ENCODE results near the gene DYSF.

DNA sequence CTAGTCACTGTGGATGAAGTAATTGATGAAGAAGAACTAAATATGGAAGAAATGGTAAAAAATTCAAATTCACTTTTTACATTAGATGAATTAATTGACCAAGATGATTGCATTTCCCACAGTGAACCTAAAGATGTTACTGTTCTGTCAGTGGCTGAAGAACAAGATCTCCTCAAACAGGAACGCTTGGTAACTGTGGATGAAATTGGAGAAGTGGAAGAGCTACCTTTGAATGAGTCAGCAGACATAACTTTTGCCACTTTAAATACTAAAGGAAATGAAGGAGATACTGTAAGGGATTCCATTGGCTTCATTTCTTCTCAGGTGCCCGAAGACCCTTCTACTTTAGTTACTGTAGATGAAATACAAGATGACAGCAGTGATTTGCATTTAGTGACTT is 26.6 kb upstream of the DYSF start:
- TF ChIP-seq, protein P1, sequence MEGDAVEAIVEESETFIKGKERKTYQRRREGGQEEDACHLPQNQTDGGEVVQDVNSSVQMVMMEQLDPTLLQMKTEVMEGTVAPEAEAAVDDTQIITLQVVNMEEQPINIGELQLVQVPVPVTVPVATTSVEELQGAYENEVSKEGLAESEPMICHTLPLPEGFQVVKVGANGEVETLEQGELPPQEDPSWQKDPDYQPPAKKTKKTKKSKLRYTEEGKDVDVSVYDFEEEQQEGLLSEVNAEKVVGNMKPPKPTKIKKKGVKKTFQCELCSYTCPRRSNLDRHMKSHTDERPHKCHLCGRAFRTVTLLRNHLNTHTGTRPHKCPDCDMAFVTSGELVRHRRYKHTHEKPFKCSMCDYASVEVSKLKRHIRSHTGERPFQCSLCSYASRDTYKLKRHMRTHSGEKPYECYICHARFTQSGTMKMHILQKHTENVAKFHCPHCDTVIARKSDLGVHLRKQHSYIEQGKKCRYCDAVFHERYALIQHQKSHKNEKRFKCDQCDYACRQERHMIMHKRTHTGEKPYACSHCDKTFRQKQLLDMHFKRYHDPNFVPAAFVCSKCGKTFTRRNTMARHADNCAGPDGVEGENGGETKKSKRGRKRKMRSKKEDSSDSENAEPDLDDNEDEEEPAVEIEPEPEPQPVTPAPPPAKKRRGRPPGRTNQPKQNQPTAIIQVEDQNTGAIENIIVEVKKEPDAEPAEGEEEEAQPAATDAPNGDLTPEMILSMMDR (IDR thresholded peaks at IDR 0.05; ENCODE audit: poor library complexity, severe bottlenecking), result no peak
- no peak for TF ChIP-seq TAF1 (IDR thresholded peaks at IDR 0.05; ENCODE audit: low read depth)

Measured in neural cell (in vitro differentiated cells).